HFFc6 (cell line): ENCODE data around the gene TJP1. TPM values are rescaled to one million over a fixed set of nuclear protein-coding genes. Genes with fewer than 3 reads are reported as not detected.
"Not testable (repeated sequence)": the region's sequence is repeated elsewhere in the genome, so short reads cannot be mapped to it uniquely, and the experiment has no call there.

ENCODE experiments used
- DNase-seq: peaks from one replicate; pipeline ENCODE4 v3.0.0-alpha.2; 2018
- H3K27ac Mint-ChIP-seq: 2 replicates; pipeline ENCODE4 v1.8.0; 2020; ENCODE audit warnings: mild to moderate bottlenecking, mixed read lengths
- H3K27me3 Mint-ChIP-seq: 2 replicates; pipeline ENCODE4 v1.8.0; 2021; ENCODE audit warnings: mild to moderate bottlenecking, moderate library complexity, mixed read lengths; ENCODE audit not compliant: insufficient read depth
- H3K36me3 Mint-ChIP-seq: 2 replicates; pipeline ENCODE4 v1.8.0; 2021; ENCODE audit warnings: low read depth, mixed read lengths
- H3K4me1 Mint-ChIP-seq: 2 replicates; pipeline ENCODE4 v1.8.0; 2020; ENCODE audit warnings: low read depth, mixed read lengths
- H3K4me3 Mint-ChIP-seq: 2 replicates; pipeline ENCODE4 v1.8.0; 2020; ENCODE audit warnings: mild to moderate bottlenecking, moderate library complexity, mixed read lengths
- H3K9me3 Mint-ChIP-seq: 2 replicates; pipeline ENCODE4 v1.8.0; 2020; ENCODE audit warnings: mild to moderate bottlenecking, mixed read lengths
- total RNA-seq, 6 experiments: library from RNA; stranded (reverse); fragmentation: NEBNext Ultra II Directional; extraction: Animal tissue kit (Norgen Biotek cat#: 25700); gene quantifications; 2 replicates in 1 of 6; 3 replicates in 5 of 6; pipeline ENCODE4 v1.2.3, GENCODE V29; 2021
- TF ChIP-seq, protein P1 (sequence below): fragments of 200-600 bp; sonication (generic); IDR thresholded peaks from 2 replicates; pipeline ENCODE4 v1.5.0; 2021; ENCODE audit warnings: antibody characterized with exemption, mild to moderate bottlenecking

Gene TJP1
- total RNA-seq, 6 experiments from 2014 or later = 60.1 to 76.3 (median 70.4) TPM

GRCh38 chr15:29765898-29766527, 56.3 kb downstream of the TJP1 start:
- TF ChIP-seq, protein P1, sequence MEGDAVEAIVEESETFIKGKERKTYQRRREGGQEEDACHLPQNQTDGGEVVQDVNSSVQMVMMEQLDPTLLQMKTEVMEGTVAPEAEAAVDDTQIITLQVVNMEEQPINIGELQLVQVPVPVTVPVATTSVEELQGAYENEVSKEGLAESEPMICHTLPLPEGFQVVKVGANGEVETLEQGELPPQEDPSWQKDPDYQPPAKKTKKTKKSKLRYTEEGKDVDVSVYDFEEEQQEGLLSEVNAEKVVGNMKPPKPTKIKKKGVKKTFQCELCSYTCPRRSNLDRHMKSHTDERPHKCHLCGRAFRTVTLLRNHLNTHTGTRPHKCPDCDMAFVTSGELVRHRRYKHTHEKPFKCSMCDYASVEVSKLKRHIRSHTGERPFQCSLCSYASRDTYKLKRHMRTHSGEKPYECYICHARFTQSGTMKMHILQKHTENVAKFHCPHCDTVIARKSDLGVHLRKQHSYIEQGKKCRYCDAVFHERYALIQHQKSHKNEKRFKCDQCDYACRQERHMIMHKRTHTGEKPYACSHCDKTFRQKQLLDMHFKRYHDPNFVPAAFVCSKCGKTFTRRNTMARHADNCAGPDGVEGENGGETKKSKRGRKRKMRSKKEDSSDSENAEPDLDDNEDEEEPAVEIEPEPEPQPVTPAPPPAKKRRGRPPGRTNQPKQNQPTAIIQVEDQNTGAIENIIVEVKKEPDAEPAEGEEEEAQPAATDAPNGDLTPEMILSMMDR = no peak
- Mint-ChIP-seq H3K4me3 (no peak overlapping the region), H3K27ac (no peak overlapping the region), H3K27me3 (peaks cover 1% of the 10 kb centered on the region; the same call in 1 of the 2 replicates), H3K9me3 (no peaks in the 10 kb centered on the region), H3K4me1 (peaks cover 2% of the 10 kb centered on the region), H3K36me3 (peaks cover 24% of the 10 kb centered on the region)
- DNase-seq = no peak

DNA sequence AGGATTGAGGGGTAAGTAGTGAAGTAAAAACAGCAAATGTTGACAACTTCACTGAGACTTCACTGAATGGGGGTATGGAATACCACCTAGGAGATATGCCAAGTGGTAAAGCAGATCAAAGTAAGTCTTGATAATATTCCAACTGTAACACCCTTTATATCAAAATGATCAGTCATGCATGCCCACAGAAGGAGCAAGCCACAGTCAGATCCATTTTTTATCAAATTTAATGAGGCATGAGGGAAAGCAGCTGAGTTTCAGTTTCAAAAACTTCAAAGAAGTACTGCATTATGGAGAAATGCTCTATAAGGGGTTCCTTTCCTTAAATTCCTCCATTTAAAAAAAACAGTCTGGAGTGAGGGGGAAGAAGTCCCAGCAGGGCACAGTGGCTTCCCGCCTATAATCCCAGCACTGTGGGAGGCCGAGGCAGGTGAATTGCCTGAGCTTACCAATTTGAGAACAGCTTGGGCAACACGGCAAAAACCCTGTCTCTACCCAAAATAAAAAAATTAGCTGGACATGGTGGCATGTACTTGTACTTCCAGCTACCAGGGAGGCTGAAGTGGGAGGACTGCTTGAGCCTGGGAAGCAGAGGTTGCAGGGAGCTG, 56.9 kb downstream of the TJP1 start:
- no peak overlapping the region for H3K27ac Mint-ChIP-seq
- H3K4me3 Mint-ChIP-seq = no peak overlapping the region
- peaks cover 1% of the 10 kb centered on the region; the same call in 1 of the 2 replicates for H3K27me3 Mint-ChIP-seq
- no peak for DNase-seq
- H3K9me3 Mint-ChIP-seq = no peaks in the 10 kb centered on the region
- peaks cover 24% of the 10 kb centered on the region for H3K36me3 Mint-ChIP-seq
- no peaks in the 10 kb centered on the region for H3K4me1 Mint-ChIP-seq
- TF ChIP-seq, protein P1 = no peak

DNA sequence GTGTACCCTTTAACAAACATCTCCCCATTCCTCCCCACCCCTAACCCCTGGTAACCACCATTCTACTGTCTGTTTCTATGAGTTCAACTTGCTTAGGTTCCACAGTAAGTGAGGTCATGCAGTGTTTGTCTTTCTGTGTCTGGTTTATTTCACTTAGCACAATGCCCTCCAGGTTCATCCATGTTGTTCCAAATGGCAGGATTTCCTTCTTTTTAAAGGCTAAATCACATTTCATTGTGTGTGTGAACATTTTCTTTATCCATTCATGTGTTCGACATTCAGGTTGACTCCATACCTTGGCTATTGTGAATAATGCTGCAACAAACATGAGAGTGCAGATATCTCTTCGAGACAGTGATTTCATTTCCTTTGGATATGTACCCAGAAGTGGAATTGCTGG, 62.7 kb downstream of the TJP1 start:
- Mint-ChIP-seq H3K27me3 (no peaks in the 10 kb centered on the region), H3K4me1 (peaks cover 21% of the 10 kb centered on the region), H3K27ac (no peak overlapping the region), H3K4me3 (no peak overlapping the region), H3K9me3 (no peaks in the 10 kb centered on the region), H3K36me3 (peaks cover 29% of the 10 kb centered on the region)
- DNase-seq = no peak
- TF ChIP-seq, protein P1 = no peak

GRCh38 chr15:29756358-29757267, 65.7 kb downstream of the TJP1 start:
- Mint-ChIP-seq H3K27me3 (no peaks in the 10 kb centered on the region; the same call in 1 of the 2 replicates), H3K9me3 (peaks cover 5% of the 10 kb centered on the region; the same call in 1 of the 2 replicates), H3K4me3 (no peak overlapping the region), H3K4me1 (peaks cover 21% of the 10 kb centered on the region), H3K36me3 (peaks cover 30% of the 10 kb centered on the region), H3K27ac (peak overlapping the region; percentile 23; the same call in 1 of the 2 replicates)
- DNase-seq = no peak
- TF ChIP-seq, protein P1 = no peak

DNA sequence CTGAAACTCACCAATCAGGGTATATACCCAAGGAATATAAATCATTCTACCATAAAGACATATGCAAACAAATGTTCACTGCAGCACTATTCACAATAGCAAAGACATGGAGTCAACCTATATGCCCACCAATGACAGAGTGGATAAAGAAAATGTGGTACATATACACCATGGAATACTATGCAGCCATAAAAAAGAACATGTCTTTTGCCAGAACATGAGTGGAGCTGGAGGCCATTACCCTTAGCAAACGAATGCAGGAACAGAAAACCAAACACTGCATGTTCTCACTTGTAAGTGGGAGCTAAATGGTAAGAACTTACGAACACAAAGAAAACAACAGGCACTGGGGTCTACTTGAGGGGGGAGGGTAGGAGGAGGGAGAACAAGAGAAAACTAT, 68.3 kb downstream of the TJP1 start:
- H3K36me3 Mint-ChIP-seq = peaks cover 32% of the 10 kb centered on the region
- not testable (repeated sequence) for H3K27ac Mint-ChIP-seq, DNase-seq, H3K4me3 Mint-ChIP-seq, H3K9me3 Mint-ChIP-seq, H3K27me3 Mint-ChIP-seq
- peaks cover 41% of the 10 kb centered on the region for H3K4me1 Mint-ChIP-seq
